ENCODE measurements around the gene APBA2.

- TF ChIP-seq, protein P1, sequence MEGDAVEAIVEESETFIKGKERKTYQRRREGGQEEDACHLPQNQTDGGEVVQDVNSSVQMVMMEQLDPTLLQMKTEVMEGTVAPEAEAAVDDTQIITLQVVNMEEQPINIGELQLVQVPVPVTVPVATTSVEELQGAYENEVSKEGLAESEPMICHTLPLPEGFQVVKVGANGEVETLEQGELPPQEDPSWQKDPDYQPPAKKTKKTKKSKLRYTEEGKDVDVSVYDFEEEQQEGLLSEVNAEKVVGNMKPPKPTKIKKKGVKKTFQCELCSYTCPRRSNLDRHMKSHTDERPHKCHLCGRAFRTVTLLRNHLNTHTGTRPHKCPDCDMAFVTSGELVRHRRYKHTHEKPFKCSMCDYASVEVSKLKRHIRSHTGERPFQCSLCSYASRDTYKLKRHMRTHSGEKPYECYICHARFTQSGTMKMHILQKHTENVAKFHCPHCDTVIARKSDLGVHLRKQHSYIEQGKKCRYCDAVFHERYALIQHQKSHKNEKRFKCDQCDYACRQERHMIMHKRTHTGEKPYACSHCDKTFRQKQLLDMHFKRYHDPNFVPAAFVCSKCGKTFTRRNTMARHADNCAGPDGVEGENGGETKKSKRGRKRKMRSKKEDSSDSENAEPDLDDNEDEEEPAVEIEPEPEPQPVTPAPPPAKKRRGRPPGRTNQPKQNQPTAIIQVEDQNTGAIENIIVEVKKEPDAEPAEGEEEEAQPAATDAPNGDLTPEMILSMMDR (IDR thresholded peaks at IDR 0.05), result no peak
- no peak for TF ChIP-seq POLR2AphosphoS5 (IDR thresholded peaks at IDR 0.05; ENCODE audit: low read depth, low read length)
Observed at GRCh38 chr15:28944696-28945300, 59.0 kb downstream of the APBA2 start.
